Glomerular endothelial cell (primary cell): ENCODE results near the gene STX1A. TPM values are rescaled to one million over a fixed set of nuclear protein-coding genes. Genes with fewer than 3 reads are reported as not detected.

Experiments used
- DNase-seq: peaks from one replicate; pipeline ENCODE4 v3.0.0-alpha.2; 2011; ENCODE audit warnings: low read depth, low spot score; ENCODE audit errors: extremely low read depth
- total RNA-seq: library from RNA; depleted of rRNA; stranded (reverse); fragments of >200 nt; gene quantifications from 2 replicates; pipeline ENCODE4 v1.2.3, GENCODE V29; 2015

STX1A gene
- 19.5 and 22.0 TPM in 2 replicates for total RNA-seq

DNA sequence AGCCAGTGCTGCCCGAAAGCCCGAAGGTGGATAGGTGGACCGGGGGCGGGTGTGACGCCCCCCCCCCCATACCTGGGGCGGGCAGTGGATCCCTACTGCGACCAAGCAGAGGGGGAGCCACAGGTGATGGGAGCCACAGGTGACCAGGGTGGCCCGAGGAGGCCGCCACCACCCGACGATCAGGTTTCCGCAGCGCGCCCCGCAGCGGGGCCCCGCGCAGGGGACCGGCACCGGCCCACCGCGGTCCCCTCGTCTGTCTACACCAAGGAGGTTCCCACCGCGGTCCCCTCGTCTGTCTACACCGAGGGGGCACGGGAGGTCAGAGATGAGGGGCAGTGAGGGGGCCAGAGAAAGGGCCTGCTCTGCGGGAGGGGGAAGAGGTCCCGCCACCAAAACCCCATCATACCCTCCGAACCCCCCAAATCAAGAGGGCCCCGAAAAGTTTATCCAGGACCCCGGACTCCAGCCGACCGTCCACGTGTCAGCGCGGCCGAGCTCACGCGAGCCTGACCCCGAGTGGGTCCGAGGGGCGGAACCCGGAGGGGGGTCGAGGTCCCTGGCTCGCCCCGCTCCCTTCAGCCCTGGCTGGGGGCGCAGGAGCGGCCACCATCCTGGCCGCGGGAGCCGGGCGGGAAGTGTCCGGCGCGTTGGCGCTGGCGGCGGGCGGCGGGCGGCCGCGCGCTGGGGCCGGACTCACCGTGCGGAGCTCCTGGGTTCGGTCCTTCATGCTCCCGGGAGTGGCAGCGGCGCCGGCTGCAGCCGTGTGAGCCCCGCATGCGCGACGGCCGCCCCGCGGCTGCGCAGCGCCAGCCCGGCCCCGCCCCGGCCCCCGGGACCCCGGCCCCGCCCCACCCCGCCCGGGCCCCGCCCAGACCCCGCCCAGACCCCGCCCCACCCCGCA, at the start of gene STX1A:
Gene STX1A (minus strand): TSS at position 765 of the 901 bp plus-strand sequence. CDS start 38 bp downstream, at position 727.
- DNase-seq = no peak

- no peak for DNase-seq
Measured at GRCh38 chr7:73768641-73769480, 49.4 kb upstream of the STX1A start.

DNA sequence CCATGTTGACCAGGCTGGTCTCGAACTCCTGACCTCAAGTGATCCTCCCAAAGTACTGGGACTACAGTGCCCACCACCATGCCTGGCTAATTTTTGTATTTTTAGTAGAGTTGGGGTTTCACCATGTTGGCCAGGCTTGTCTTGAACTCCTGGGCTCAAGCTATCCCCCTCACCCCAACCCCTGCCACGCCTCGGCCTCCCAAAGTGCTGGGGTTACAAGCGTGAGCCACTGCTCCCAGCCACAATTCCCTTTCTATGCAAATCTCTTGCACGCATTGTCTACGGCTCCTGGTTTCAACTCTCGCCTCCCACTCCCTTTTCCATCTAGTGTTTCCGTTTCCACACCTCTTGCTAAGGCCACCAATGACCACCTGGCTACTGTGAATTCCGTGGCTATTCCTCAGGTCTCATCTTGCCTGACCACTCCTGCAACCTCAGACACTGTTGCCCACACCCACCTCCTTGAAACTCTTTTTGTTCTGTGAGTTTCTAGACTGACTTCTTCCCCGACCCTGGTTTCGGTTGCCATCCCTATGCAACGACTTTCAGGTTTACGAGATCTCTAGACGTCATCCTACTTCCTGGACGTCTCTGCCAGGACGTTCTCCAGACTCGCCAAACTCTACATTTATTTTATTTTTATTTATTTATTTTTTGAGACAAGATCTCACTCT, 47.2 kb upstream of the STX1A start:
- DNase-seq = no peak

DNA sequence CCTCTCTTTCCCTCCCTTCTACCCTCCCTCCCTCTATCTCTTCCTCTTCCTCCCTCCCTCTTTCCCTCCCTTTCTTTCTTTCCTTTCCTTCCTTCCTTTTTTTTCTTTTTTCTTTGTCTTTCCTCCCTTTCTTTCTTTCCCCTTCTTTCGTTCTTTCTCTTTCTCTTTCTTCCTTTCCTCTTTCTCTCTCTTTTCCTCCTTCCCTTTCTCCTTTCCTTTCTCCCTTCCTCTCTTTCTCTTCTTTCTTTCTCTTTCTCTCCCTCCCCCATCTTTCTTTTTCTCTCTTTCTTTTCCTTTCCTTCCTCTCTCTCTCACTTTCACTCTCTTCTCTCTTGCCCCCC, 43.2 kb upstream of the STX1A start:
- DNase-seq = no peak

DNA sequence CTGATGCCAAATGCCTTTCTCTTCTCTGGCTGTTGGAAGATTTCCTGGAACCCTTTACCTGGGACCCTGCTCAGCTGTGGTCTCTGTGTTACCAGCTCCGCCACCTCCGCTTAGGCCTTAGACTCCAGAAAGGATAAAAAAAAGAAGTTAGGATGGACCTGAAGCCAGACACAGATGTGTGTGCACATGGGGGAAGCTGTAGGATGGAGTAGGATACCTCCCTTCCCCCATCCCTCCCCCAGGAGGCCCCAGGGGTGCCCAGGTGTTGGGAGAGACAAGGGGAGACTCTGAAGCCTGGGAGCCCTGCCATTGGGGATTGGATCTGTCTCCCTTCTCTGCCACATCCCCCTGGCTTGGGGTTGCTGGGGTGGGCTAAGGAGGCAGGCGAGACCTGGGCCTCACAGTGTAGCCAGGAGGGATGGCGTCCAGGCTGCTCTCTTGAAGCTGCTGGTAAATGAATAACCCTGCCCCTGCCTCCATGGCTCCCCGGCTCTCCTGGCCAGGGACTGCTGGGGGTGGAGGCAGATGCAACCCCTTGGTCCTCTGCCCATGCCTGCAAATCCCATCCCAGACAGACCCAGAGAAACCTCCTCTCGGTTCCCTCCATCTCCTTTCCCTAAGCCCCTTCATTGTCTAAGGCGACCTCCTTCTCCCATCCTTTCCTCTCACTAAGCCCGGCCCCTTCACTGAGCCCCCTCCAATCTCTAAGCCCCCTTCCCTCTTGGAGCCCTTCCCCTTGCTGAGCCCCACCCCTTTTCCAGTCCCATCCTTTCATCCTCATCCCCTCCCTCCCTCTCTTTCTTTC, 42.6 kb upstream of the STX1A start:
- no peak for DNase-seq

DNA sequence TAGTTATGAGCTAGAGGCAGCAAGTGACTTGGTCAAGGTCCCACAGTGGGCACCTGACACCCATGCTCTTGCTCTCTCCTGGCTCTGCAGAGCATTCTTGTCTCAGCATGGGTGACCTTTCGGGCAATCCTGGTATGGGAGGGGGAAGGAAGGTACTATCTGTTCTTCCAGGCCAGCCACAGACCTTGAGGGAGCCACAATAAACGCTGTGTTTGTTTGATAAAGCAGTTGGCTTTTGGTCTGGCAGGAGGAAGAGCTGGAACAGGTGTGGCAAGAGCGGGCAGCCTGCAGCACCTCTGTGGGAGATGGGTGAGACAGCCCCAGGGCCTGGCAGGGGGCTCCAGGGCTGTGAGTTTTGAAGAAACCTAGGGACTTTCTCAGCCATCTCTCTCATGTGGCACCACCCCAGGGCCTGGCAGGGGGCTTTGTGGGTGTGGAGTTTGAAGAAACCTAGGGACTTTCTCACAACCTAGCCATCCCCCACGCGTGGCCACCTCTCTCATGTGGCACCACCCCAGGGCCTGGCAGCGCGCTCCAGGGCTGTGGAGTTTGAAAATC, 39.2 kb upstream of the STX1A start:
- no peak for DNase-seq

DNA sequence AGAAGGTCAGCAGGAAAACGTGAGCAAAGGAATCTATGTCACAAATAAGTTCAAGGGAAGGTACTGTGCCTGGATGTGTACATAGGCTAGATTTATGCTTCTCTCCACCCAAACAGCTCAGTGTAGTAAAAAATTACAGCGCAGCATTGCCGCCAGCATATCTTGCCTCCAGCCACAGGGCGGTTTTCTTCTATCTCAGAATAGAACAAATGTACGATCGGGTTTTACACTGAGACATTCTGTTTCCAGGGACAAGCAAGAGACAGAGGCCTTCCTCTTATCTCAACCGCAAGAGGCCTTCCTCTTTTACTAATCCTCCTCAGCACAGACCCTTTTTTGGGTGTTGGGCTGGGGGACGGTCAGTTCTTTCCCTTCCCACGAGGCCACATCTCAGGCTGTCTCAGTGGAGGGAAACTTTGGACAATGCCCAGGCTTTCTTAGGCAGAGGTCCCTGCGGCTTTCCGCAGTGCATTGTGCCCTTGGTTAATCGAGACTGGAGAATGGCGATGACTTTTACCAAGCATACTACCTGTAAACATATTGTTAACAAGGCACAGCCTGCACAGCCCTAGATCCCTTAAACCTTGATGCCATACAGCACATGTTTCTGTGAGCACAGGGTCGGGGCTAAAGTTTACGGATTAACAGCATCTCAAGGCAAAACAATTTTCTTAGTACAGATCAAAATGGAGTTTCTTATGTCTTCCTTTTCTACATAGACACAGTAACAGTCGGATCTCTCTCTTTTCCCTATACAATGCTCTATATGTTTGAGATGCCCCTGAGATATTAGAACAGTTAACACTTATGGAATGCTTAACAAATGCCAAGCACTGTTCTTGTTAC, 30.7 kb upstream of the STX1A start:
- DNase-seq = no peak

- DNase-seq = no peak
Measured at GRCh38 chr7:73746378-73746777, 26.9 kb upstream of the STX1A start.

DNA sequence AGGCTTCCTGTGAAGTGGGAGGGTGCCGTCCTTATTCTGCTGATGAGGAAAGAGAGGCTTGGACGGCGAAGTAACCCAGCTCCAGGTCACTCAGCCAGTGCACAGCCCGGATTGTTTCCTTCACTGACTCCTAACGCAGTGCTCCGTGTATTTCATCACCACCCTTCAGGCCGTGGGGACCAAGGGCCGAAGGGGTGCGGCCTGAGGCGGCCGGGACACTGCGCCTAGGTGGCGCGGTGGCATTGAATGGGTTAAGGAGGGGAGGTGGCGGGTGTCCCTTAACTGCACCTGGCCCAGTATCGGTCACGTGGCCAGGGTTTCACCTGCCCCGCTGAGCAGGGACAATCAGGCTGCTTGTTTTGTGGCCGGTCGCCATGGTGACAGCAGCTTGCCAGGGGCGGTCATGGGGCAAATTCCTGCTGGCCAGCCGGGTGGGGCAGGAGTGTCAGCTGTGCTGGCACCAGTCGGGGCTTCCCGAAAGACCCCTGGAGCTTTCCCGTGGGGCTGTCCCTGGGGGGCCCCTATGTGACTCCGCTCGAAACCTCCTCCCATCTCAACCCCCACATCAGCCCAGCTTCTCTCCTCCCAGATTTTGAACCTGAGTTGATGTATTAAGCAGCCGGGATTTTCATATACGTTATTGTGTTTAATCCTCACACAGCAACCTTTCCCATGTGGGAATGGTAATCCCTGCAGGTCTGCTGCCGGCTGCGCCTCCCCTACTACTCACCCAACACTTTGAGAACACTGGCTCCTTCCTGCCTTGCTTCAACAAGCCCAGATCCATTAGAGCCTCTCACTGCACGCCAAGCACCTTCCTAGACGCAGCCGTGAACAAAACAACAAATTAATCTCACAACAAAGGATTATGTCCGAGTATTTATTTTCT, 23.5 kb upstream of the STX1A start:
- DNase-seq = no peak

DNA sequence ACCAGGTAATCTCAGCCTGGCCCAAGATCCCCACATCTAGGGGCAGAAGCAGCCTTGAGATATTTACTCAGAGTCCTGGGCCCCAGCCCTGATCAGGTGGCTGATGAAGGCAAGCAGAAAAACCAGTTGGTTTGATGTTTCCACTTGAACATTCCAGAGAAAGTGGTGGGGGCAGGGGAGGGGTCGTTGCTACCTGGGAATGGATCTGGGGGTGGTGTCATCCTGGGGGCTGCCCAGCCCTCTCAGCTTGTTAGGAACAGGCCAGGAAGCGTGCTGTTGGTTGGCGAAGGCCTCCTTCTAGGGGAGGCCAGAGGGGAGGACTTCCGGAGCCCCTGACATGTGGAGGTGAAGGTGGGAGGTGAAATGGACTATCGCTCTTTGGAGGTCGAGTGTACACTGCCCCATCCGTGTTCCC, 22.9 kb upstream of the STX1A start:
- DNase-seq = no peak

GRCh38 chr7:73741600-73741999, 22.1 kb upstream of the STX1A start:
- no peak for DNase-seq

- DNase-seq = no peak
Measured at GRCh38 chr7:73740771-73741170, 21.3 kb upstream of the STX1A start.

GRCh38 chr7:73740212-73740611, 20.7 kb upstream of the STX1A start:
- no peak for DNase-seq

- DNase-seq = no peak
Measured at GRCh38 chr7:73739387-73739767, 19.9 kb upstream of the STX1A start.

GRCh38 chr7:73738612-73739386, 19.3 kb upstream of the STX1A start, which contains the start of gene ABHD11:
Gene ABHD11 (minus strand): TSS chr7:73738802. CDS start chr7:73738770, 32 bp downstream.
- no peak for DNase-seq

DNA sequence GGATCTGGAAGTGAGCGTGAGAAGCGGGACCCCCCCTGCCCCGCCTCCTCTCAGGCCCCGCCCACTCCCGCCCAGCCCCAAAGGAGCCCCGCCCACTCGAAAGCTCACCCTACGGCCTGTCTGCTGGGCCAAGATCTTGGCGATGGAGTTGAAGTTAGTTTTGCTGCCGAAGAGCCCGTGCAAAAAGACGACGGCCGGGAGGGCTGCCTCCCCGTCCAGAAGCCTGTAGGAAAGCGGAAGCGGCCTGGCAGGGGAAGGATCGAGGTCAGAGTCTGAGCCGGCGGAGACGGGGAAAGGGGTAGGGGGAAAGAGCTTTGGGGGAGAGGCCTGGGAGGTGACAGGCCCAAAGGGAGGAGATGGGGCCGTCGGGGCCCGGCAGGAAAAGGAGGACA, 18.7 kb upstream of the STX1A start:
- no peak for DNase-seq

DNA sequence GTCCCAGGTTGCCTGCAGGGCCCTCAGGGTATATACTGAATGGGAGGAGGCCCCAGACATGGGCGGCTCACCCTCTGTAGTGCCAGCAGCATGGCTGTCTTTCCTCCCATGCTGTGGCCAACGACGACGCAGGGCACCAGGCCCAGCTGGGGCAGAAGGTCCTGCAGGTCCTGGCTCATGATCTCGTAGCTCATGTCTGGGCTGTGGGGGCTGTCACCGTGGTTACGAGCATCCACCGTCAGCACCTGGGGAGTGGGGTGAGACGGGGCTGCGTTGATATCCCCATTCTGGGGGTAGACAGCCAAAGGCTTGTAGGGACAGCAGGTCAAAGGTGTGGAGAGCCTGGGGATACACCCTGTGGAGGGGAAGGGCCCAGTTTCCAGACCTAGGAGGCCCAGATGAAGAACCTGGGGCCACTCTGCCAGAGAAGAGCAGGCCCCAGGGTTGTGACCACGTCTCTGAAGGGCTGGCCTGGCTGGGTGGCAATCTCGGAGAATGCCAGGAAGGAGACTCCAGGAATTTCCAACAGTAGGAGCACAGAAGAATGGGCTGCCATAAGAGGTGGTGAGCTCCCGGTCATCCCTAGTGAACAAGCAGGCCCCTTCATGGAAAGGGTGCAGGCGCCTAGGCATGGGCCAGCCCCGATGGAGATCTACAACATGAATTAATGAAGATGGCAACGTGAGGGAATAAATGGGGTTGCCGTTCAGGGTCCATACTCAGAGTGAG, 18.2 kb upstream of the STX1A start:
- DNase-seq = no peak
